ENCODE results near the gene FBXW12. TPM values are rescaled to one million over a fixed set of nuclear protein-coding genes. Genes with fewer than 3 reads are reported as not detected.

The FBXW12 gene
- total and polyA plus RNA-seq, 9 donors, result 0.22 to 0.46 (median 0.33) TPM; not detected in 4

GRCh38 chr3:48441940-48442339 is 69.9 kb downstream of the FBXW12 start:
- Histone ChIP-seq H3K27me3 (no peaks in the 10 kb centered on the region), H3K27ac (no peak overlapping the region), H3K36me3 (no peaks in the 10 kb centered on the region), H3K4me1 (ENCODE audit: insufficient read depth) (no peaks in the 10 kb centered on the region), H3K4me3 (no peak overlapping the region), H3K9me3 (no peaks in the 10 kb centered on the region)
- TF ChIP-seq, protein P1, sequence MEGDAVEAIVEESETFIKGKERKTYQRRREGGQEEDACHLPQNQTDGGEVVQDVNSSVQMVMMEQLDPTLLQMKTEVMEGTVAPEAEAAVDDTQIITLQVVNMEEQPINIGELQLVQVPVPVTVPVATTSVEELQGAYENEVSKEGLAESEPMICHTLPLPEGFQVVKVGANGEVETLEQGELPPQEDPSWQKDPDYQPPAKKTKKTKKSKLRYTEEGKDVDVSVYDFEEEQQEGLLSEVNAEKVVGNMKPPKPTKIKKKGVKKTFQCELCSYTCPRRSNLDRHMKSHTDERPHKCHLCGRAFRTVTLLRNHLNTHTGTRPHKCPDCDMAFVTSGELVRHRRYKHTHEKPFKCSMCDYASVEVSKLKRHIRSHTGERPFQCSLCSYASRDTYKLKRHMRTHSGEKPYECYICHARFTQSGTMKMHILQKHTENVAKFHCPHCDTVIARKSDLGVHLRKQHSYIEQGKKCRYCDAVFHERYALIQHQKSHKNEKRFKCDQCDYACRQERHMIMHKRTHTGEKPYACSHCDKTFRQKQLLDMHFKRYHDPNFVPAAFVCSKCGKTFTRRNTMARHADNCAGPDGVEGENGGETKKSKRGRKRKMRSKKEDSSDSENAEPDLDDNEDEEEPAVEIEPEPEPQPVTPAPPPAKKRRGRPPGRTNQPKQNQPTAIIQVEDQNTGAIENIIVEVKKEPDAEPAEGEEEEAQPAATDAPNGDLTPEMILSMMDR (IDR thresholded peaks at IDR 0.05), result no peak
- DNase-seq, result no peak
- intact Hi-C loops (cut with DNase I), result no loop called here
- 75 to 80% (median 78%) methylated on average over 6 of the region's 6 CpGs for WGBS, 3 donors

Small RNA genes within 50 kb of the gene (small RNA-seq; reads per million reads assigned to genes)
- gene RN7SL321P, result not detected

Other genes starting within 250 kb of the FBXW12 start
- gene CDC25A, start 183.8 kb upstream of the FBXW12 start, total RNA-seq, result 1 to 10 TPM; 1.1 to 4.4 (median 3.3) TPM
- 1 to 10 TPM; 1.4 to 2.1 TPM for gene CDC25A, start 183.8 kb upstream of the FBXW12 start, polyA plus RNA-seq
- 1 to 10 TPM in 1 of 7 donors, not detected in 6; 1.1 TPM for gene CAMP, start 148.7 kb upstream of the FBXW12 start, total RNA-seq
- under 1 TPM in 1 of 2 donors, not detected in 1; 0.12 TPM for gene CAMP, start 148.7 kb upstream of the FBXW12 start, polyA plus RNA-seq
- 10 to 100 TPM in 6 of 7 donors, 1 to 10 TPM in 1; 9.7 to 17.8 (median 14.4) TPM for gene ZNF589, start 131.1 kb upstream of the FBXW12 start, total RNA-seq
- 10 to 100 TPM in 1 of 2 donors, 1 to 10 TPM in 1; 7.9 to 18.8 TPM for gene ZNF589, start 131.1 kb upstream of the FBXW12 start, polyA plus RNA-seq
- gene NME6, start 70.9 kb upstream of the FBXW12 start, total RNA-seq, result 10 to 100 TPM; 17.8 to 35.7 (median 30.5) TPM
- gene NME6, start 70.9 kb upstream of the FBXW12 start, polyA plus RNA-seq, result 10 to 100 TPM; 13.3 to 16.8 TPM
- gene SPINK8, start 38.6 kb upstream of the FBXW12 start, total RNA-seq, result not detected
- gene SPINK8, start 38.6 kb upstream of the FBXW12 start, polyA plus RNA-seq, result not detected
- gene PLXNB1, start 57.9 kb downstream of the FBXW12 start, total RNA-seq, result 100 to 1,000 TPM in 2 of 7 donors, 10 to 100 TPM in 5; 70.8 to 166 (median 83.7) TPM
- 10 to 100 TPM; 11.2 to 90.2 TPM for gene PLXNB1, start 57.9 kb downstream of the FBXW12 start, polyA plus RNA-seq
- 1 to 10 TPM; 6.3 to 8.5 (median 7.5) TPM for gene CCDC51, start 67.9 kb downstream of the FBXW12 start, total RNA-seq
- 1 to 10 TPM; 9.1 to 9.9 TPM for gene CCDC51, start 67.9 kb downstream of the FBXW12 start, polyA plus RNA-seq
- gene TMA7, start 68.0 kb downstream of the FBXW12 start, total RNA-seq, result 100 to 1,000 TPM; 138 to 318 (median 199) TPM
- gene TMA7, start 68.0 kb downstream of the FBXW12 start, polyA plus RNA-seq, result 100 to 1,000 TPM; 350 to 380 TPM
- 1 to 10 TPM; 3.9 to 7.9 (median 6.4) TPM for gene ATRIP, start 74.5 kb downstream of the FBXW12 start, total RNA-seq
- 10 to 100 TPM in 1 of 2 donors, 1 to 10 TPM in 1; 6.4 to 11.4 TPM for gene ATRIP, start 74.5 kb downstream of the FBXW12 start, polyA plus RNA-seq
- gene SHISA5, start 132.0 kb downstream of the FBXW12 start, total RNA-seq, result 100 to 1,000 TPM in 5 of 7 donors, 10 to 100 TPM in 2; 62.5 to 150 (median 138) TPM
- gene SHISA5, start 132.0 kb downstream of the FBXW12 start, polyA plus RNA-seq, result 100 to 1,000 TPM in 1 of 2 donors, 10 to 100 TPM in 1; 59.7 to 118 TPM
- gene PFKFB4, start 184.6 kb downstream of the FBXW12 start, total RNA-seq, result 1 to 10 TPM; 3.3 to 8.0 (median 5.6) TPM
- 1 to 10 TPM; 2.3 to 6.3 TPM for gene PFKFB4, start 184.6 kb downstream of the FBXW12 start, polyA plus RNA-seq
- gene UCN2, start 191.6 kb downstream of the FBXW12 start, total RNA-seq, result under 1 TPM in 3 of 7 donors, not detected in 4; 0.18 to 0.22 (median 0.20) TPM
- gene UCN2, start 191.6 kb downstream of the FBXW12 start, polyA plus RNA-seq, result under 1 TPM in 1 of 2 donors, not detected in 1; 0.18 TPM
- gene COL7A1, start 223.1 kb downstream of the FBXW12 start, total RNA-seq, result 10 to 100 TPM in 1 of 7 donors, 1 to 10 TPM in 6; 5.1 to 13.1 (median 8.3) TPM
- 10 to 100 TPM in 1 of 2 donors, 1 to 10 TPM in 1; 1.1 to 18.4 TPM for gene COL7A1, start 223.1 kb downstream of the FBXW12 start, polyA plus RNA-seq
- 100 to 1,000 TPM; 102 to 153 (median 113) TPM for gene UQCRC1, start 237.4 kb downstream of the FBXW12 start, total RNA-seq
- gene UQCRC1, start 237.4 kb downstream of the FBXW12 start, polyA plus RNA-seq, result 100 to 1,000 TPM; 118 to 141 TPM
- gene TMEM89, start 249.6 kb downstream of the FBXW12 start, total RNA-seq, result not detected
- gene TMEM89, start 249.6 kb downstream of the FBXW12 start, polyA plus RNA-seq, result not detected

Data from ovary (tissue), 9 donors.